GM18519 (cell line): Measurements from ENCODE around the gene CENPP.

ENCODE experiments used
- ATAC-seq: cut with Tn5 transposase; IDR thresholded peaks from one replicate; pipeline ENCODE4 v1.9.1; 2021; ENCODE audit warnings: mild to moderate bottlenecking, moderate library complexity; ENCODE audit not compliant: unreplicated experiment, low FRiP score

Gene CENPP

DNA sequence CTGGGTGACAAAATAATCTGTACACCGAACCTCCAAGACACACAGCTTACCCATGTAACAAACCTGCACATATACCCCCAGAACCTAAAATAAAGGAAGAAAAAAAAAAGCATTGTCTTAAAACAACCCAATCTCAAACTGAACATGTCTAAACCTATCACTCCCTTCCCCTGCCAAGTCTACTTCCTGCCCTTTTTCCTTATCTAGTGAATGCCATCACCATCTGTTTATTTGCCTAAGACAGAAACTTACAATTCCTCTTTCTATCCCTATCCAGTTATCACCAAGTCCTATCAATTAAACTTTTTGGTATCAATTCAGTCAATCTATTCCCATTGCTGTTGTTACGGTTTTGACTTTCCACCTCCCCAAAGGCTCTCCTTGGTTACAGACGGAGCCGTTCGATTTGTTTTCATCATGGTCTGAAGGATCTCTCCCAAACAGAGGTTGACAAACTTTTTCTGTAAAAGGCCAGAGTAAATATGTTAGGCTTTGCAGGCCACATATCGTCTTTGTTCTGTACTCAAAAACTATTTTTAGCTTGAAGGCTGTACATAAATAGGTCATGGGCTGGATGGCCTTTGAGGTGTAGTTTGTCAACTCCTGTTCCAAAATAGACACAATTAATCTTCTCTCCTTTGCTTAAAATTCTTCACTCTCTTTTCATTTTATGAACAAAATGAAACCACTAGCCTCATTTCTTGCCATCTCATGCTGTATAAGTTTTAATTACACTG, 12.7 kb upstream of the CENPP start:
- ATAC-seq = no peak

DNA sequence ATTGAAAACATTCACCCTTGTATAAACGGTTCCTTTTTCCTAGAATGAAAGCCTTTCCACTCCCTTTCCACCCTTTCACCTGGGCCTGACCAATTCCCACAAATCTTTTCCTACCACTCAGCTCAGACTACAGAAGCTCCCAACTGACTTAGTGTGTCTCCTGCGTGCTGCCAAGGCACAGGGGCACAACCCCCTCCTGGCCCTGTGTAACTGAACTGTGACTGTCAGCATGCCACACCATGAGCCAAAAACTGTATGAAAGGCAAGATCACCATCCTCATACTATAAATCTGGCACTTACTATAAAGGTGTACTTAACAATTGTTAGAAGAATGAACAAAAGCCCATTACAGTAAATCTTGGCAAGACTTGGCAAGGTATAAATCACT, 12.1 kb upstream of the CENPP start:
- no peak for ATAC-seq

DNA sequence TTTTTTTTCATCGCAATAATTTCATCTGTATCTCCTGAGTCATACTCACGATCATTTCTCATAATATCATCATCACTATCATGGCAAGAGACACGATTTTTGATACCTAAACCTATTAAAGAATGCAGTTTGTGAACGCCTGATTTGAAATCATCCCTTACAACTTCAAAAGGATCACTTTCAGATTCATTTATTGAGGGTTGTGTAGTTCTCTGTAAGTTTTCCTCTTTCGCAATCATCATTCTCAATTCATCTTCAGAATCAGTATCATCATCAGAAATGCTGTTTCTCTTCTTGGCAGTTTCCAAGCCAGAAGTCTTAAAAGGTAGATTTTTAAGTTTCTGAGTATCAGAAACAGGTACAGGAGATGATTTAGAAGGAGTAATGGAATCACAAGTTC, 10.3 kb upstream of the CENPP start:
- ATAC-seq = no peak

GRCh38 chr9:92324431-92324830, 1.3 kb upstream of the CENPP start:
- ATAC-seq = no peak

DNA sequence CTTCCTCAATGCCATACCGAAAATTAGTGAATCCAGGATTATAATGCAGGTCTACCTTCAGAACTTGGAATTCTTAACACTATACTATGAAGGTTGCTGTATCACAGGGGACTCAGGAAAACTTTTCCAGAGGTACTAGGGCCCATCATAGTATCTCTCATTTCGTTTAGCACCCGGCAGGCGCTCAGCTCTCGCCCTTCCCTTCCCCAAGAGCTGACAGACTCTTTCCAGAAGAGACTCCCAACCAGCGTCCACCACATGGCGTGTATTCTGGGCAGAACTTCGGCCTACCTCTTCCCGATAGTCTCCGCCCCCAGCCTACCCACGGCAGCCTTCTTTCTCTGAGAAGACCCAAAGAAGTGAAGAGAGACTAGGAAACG, 874 bp upstream of the CENPP start:
- ATAC-seq = no peak

DNA sequence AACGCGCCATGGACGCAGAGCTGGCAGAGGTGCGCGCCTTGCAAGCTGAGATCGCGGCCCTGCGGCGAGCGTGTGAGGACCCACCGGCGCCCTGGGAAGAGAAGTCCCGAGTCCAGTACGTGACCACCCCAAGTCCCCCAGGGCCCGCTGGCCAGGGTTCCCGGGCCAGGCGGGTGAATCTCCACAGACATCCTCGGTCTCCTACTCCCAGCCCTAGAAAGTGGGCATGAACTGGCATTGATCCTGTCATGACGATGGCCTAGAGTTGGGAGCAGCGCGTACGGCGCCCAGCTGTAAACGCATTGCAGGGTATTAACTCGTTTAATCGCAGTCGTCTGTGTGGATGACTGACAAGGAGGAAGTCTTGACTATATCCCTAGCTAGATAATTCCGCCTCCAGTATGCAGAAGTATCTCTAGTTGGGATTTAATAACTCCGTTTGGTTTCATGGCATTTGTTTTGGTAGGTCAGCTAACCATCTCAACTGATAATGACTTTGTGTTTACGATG, 293 bp downstream of the CENPP start:
- no peak for ATAC-seq

- ATAC-seq = no peak
Observed at GRCh38 chr9:92327283-92327850, 1.6 kb downstream of the CENPP start.

GRCh38 chr9:92328225-92328624, 2.5 kb downstream of the CENPP start:
- no peak for ATAC-seq

DNA sequence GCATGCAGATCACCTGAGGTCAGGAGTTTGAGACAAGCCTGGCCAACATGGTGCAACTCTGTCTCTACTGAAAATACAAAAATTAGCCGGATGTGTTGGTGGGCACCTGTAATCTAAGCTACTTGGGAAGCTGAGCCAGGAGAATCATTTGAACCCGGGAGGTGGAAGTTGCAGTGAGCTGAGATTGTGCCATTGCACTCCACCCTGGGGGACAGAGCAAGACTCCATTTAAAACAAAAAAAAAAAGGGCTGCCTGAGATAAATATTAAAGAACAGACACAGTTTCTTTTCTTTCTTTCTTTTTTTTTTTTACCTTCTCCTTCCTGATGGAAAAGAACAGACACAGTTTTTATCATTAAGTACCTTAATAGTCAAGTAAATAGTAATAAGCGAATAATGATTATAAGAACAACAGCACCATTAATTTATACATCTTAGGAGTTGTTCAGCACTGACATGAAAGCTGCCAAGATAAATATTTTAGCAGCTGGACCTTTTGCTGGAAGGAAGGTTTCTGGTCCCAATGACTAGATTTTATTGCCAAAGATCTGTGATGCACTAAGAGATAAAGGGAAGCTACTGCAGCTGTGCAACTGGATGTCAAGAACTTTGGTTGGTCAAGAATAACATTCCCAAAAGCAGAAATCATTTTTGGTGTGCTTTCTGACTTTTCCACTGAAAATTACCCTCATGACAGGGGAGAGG, 7.0 kb downstream of the CENPP start:
- ATAC-seq = no peak

- ATAC-seq = no peak
Observed at GRCh38 chr9:92333282-92333634, 7.5 kb downstream of the CENPP start.

DNA sequence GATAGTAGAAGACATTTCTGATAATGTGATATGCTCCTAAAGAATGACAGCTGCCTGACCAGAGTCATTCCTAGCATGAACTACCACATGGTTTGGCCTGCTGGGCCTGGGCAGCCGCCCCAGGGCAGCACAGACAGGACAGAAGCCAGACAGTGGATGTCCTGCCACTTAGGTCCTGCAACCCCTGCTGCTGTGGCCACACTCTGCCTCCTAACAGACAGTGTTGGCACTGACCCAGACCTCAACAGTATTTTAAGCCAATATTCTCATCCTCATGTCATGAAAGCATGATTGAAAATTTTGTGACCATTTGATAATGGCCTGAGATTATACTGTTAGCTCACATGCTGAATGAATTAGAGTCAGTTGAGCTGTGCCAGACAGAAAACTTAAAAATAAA, 15.8 kb downstream of the CENPP start:
- no peak for ATAC-seq

GRCh38 chr9:92342825-92343488, 17.2 kb downstream of the CENPP start:
- no peak for ATAC-seq

- ATAC-seq = no peak
Observed at GRCh38 chr9:92345582-92345981, 19.8 kb downstream of the CENPP start.

DNA sequence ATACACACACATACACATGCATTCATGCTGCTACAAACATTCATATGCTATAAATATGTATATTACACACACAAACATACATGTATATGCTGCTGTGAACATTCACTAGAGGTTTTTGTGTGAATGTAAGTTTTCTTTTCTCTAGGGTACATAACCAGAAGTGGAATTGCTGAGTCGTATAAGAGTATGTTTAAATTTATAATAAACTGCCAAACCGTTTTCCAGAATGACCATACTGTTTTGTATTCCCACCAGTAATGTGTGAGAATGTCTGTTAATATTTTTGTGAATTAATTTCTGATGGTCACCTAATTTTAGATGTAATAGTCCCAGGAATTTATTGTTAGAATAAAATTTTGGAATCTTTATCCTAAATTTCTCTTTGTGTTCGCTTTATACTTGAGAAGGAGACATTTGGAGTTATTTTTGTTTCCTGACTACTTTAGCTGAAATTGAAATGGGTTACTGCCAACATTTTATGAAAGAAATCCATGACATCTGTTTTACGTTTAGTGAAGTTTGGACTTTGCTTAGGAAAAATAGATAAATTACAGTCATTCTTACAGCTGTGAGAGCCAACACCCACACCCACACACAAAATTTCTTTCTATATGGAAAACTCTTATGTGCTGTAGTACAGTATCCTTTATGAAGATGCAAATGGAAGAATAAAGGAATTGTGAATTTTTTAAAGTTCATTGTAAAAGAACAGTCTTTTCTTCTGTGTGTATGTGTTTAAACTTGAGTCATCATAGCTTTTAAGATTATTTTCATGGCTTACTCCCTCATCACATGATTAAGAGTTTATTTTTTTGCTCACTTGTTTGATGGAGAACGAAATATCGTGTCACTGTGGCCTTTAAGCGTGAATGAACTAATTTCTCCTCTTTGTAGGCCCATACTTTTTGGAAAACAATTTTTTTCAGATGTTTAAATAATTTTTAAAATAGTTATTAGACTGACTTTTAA, 24.3 kb downstream of the CENPP start:
- ATAC-seq = no peak

DNA sequence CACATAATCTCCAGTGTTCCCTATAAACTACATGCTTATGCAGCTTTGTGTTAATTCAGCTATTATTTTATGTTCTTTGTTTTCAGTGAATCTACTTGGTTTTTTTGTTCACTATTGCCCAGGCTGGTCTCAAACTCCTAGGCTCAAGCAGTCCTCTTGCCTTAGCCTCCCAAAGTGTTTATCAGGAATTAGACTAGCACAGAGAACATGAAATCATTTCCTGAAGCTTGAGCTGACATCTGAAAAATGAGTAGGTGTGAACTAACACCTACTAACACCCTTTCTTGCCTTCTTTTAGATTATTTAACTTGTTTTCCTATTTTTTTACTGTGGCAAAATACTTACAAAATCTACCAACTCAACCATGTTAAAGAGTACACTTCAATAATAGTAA, 25.0 kb downstream of the CENPP start:
- no peak for ATAC-seq

GRCh38 chr9:92353051-92353450, 27.3 kb downstream of the CENPP start:
- ATAC-seq = no peak

DNA sequence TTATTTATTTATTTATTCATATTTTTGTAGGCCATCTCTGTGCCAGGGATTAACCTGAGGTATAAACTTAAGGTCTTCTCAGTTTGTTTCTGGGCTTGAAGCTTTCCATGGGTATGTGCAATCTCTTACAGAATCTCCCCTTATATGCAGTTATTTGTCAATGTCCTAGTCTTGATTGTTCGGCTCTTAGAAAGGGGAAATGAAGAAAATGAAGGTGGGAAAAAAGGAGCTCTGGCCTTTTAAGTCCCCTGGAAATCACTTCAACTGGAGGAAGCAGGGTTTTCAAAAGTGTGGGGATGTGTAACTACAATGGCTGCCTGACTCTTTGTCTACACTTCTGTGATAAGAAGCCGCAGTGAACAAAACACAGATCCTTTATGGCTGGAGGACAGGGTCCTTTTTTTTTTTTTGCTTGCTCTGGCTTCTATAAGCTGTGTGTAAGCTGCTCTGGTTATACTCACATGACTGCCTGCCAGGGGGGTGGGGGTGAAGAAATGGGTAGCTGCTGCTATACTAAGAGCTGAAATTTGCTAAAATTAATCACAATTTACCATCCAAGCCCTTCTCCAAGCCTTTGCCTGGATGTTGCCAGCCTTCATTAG, 33.7 kb downstream of the CENPP start:
- no peak for ATAC-seq

DNA sequence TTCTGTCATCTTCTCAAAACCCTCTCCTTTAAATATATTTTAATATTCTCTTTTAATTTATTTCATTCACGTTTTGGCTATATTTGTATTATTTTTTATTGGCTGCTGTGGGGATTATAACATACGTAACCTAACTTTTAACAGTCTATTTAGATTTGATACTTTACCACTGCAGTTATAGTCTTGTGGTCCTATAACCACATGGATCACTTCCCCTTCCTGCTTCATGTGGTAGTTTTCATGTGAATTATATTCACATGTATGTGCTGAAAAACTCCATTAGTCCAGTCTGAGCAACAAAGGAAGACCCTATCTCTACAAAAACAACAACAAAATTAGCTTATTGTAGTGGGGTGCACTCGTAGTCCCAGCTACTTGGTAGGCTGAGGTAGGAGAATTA, 34.3 kb downstream of the CENPP start:
- ATAC-seq = no peak

- ATAC-seq = no peak
Observed at GRCh38 chr9:92369075-92369474, 43.3 kb downstream of the CENPP start.

GRCh38 chr9:92373167-92373566, 47.4 kb downstream of the CENPP start:
- ATAC-seq = no peak
